ENCODE results near the gene B4GALT1.

DNA sequence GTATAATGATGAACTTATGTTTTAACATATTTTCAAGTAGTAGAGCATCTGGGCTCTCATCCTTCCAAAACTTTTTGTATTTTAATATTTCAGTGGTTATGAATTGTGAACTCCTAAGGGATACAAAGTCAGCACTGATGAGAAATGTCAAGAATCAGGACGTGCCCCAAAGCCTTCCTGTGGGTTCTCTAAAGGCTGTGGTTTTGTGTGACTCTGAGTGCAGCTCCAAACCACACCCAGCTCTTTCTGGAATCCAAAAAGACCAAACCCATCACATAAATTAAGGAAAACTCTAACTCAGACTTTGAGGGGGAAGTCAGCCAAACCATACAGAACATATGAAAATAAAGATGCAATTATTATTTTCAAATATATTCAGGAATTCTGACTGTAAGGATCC, 49.8 kb downstream of the B4GALT1 start:
- TF ChIP-seq, protein P1, sequence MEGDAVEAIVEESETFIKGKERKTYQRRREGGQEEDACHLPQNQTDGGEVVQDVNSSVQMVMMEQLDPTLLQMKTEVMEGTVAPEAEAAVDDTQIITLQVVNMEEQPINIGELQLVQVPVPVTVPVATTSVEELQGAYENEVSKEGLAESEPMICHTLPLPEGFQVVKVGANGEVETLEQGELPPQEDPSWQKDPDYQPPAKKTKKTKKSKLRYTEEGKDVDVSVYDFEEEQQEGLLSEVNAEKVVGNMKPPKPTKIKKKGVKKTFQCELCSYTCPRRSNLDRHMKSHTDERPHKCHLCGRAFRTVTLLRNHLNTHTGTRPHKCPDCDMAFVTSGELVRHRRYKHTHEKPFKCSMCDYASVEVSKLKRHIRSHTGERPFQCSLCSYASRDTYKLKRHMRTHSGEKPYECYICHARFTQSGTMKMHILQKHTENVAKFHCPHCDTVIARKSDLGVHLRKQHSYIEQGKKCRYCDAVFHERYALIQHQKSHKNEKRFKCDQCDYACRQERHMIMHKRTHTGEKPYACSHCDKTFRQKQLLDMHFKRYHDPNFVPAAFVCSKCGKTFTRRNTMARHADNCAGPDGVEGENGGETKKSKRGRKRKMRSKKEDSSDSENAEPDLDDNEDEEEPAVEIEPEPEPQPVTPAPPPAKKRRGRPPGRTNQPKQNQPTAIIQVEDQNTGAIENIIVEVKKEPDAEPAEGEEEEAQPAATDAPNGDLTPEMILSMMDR (IDR thresholded peaks at IDR 0.05), result no peak
- TF ChIP-seq POLR2A (IDR thresholded peaks at IDR 0.05) (no peak), EP300 (IDR thresholded peaks at IDR 0.05) (no peak)

Data from ovary (tissue), 3 donors.